ENCODE measurements around the gene TTLL5. TPM values are rescaled to one million over a fixed set of nuclear protein-coding genes. Genes with fewer than 3 reads are reported as not detected.

Gene TTLL5
- total RNA-seq, 4 donors from 2014 or later = 32.4 to 183 (median 40.6) TPM

GRCh38 chr14:75769047-75769685 lies 108.1 kb downstream of the TTLL5 start:
- no peak for DNase-seq
- Histone ChIP-seq H3K9me3 (no peaks in the 10 kb centered on the region), H3K4me3 (no peak overlapping the region), H3K36me3 (no peaks in the 10 kb centered on the region), H3K27ac (peak overlapping the region; percentile 53 to 70), H3K27me3 (no peaks in the 10 kb centered on the region), H3K4me1 (no peaks in the 10 kb centered on the region)
- TF ChIP-seq CTCF (IDR thresholded peaks at IDR 0.05) = no peak
- TF ChIP-seq POLR2A (IDR thresholded peaks at IDR 0.05) = no peak
- intact Hi-C loops (cut with DNase I; ENCODE audit: low total_unique reads) = no loop called here

- peak; percentile 54 to 64 for DNase-seq
- Histone ChIP-seq H3K27ac (peak overlapping the region; percentile 70 to 73), H3K4me3 (no peak overlapping the region), H3K27me3 (no peaks in the 10 kb centered on the region), H3K36me3 (no peaks in the 10 kb centered on the region), H3K9me3 (no peaks in the 10 kb centered on the region), H3K4me1 (no peaks in the 10 kb centered on the region)
- no peak for TF ChIP-seq CTCF (IDR thresholded peaks at IDR 0.05)
- no peak for TF ChIP-seq POLR2A (IDR thresholded peaks at IDR 0.05)
- intact Hi-C loops (cut with DNase I; ENCODE audit: low total_unique reads) = no loop called here
Measured at GRCh38 chr14:75770635-75771034, 109.6 kb downstream of the TTLL5 start.

- no peaks in the 10 kb centered on the region for H3K4me1 ChIP-seq
- TF ChIP-seq CTCF (IDR thresholded peaks at IDR 0.05) = no peak
- TF ChIP-seq POLR2A (IDR thresholded peaks at IDR 0.05) = no peak
- no peak for DNase-seq
- H3K27me3 ChIP-seq = no peaks in the 10 kb centered on the region
- H3K4me3 ChIP-seq = no peak overlapping the region
- no peaks in the 10 kb centered on the region for H3K9me3 ChIP-seq
- H3K27ac ChIP-seq = peak overlapping the region; percentile 70 to 73
- no peaks in the 10 kb centered on the region for H3K36me3 ChIP-seq
- intact Hi-C loops (cut with DNase I; ENCODE audit: low total_unique reads) = no loop called here
Measured at GRCh38 chr14:75771595-75771994, 110.5 kb downstream of the TTLL5 start.

GRCh38 chr14:75773046-75773445 lies 112.0 kb downstream of the TTLL5 start:
- intact Hi-C loops (cut with DNase I; ENCODE audit: low total_unique reads) = no loop called here
- no peaks in the 10 kb centered on the region for H3K27me3 ChIP-seq
- no peak for DNase-seq
- H3K9me3 ChIP-seq = no peaks in the 10 kb centered on the region
- no peak for TF ChIP-seq POLR2A (IDR thresholded peaks at IDR 0.05)
- no peak for TF ChIP-seq CTCF (IDR thresholded peaks at IDR 0.05)
- peak overlapping the region; percentile 1 to 21 for H3K27ac ChIP-seq
- no peaks in the 10 kb centered on the region for H3K36me3 ChIP-seq
- H3K4me3 ChIP-seq = no peak overlapping the region
- no peaks in the 10 kb centered on the region for H3K4me1 ChIP-seq

- no peaks in the 10 kb centered on the region for H3K36me3 ChIP-seq
- H3K9me3 ChIP-seq = no peaks in the 10 kb centered on the region
- TF ChIP-seq POLR2A (IDR thresholded peaks at IDR 0.05) (no peak), CTCF (IDR thresholded peaks at IDR 0.05) (no peak)
- no peaks in the 10 kb centered on the region for H3K27me3 ChIP-seq
- H3K4me1 ChIP-seq = no peaks in the 10 kb centered on the region
- intact Hi-C loops (cut with DNase I; ENCODE audit: low total_unique reads) = no loop called here
- no peak overlapping the region for H3K27ac ChIP-seq
- DNase-seq = no peak
- H3K4me3 ChIP-seq = no peak overlapping the region
Measured at GRCh38 chr14:75781096-75781495, 120.0 kb downstream of the TTLL5 start.
